Inflammatory macrophage treated with lipopolysaccharide for 4 hours (primary cell): ENCODE data around the gene SNX32.
"Not testable (repeated sequence)": the region's sequence is repeated elsewhere in the genome, so short reads cannot be mapped to it uniquely, and the experiment has no call there.

Experiments used
- DNase-seq: peaks from one replicate; pipeline ENCODE4 v3.0.0-alpha.2; 2020

Gene SNX32

GRCh38 chr11:65829459-65829858 is 4.3 kb upstream of the SNX32 start:
- no peak for DNase-seq

GRCh38 chr11:65832231-65832630 is 1.5 kb upstream of the SNX32 start:
- not testable (repeated sequence) for DNase-seq

GRCh38 chr11:65834202-65834601 is 439 bp downstream of the SNX32 start:
- no peak for DNase-seq

GRCh38 chr11:65842144-65842543 is 8.4 kb downstream of the SNX32 start:
- DNase-seq: no peak

GRCh38 chr11:65843811-65844210 is 10.0 kb downstream of the SNX32 start:
- DNase-seq: no peak

- DNase-seq: no peak
Observed at GRCh38 chr11:65844231-65844872, 10.6 kb downstream of the SNX32 start.

GRCh38 chr11:65847746-65848145 is 14.0 kb downstream of the SNX32 start:
- DNase-seq: no peak

GRCh38 chr11:65848693-65849092 is 14.9 kb downstream of the SNX32 start:
- not testable (repeated sequence) for DNase-seq

GRCh38 chr11:65849366-65849765 is 15.6 kb downstream of the SNX32 start:
- no peak for DNase-seq

- DNase-seq: no peak
Observed at GRCh38 chr11:65849771-65850216, 16.0 kb downstream of the SNX32 start.

GRCh38 chr11:65850217-65851082 is 16.7 kb downstream of the SNX32 start:
- no peak for DNase-seq

- DNase-seq: peak; percentile 19
Observed at GRCh38 chr11:65851083-65851579, 17.4 kb downstream of the SNX32 start.

- DNase-seq: no peak
Observed at GRCh38 chr11:65851811-65852507, 18.2 kb downstream of the SNX32 start.

- no peak for DNase-seq
Observed at GRCh38 chr11:65852508-65853245, 18.9 kb downstream of the SNX32 start.

GRCh38 chr11:65853246-65853979 is 19.6 kb downstream of the SNX32 start:
- no peak for DNase-seq

GRCh38 chr11:65854161-65854592 is 20.4 kb downstream of the SNX32 start:
- no peak for DNase-seq

GRCh38 chr11:65854852-65855837 is 21.4 kb downstream of the SNX32 start:
- DNase-seq: no peak

GRCh38 chr11:65855927-65856363 is 22.2 kb downstream of the SNX32 start:
- no peak for DNase-seq

GRCh38 chr11:65856689-65857499 is 23.1 kb downstream of the SNX32 start:
- DNase-seq: peak; percentile 89

- peak; percentile 11 for DNase-seq
Observed at GRCh38 chr11:65857500-65857852, 23.7 kb downstream of the SNX32 start.
